Measurements from ENCODE around the gene ZNF777.

The ZNF777 gene

GRCh38 chr7:149460493-149461277 lies at the start of gene ZNF777:
Gene ZNF777, minus strand, starts transcription at chr7:149461062. Its CDS starts 5,040 bp downstream, at chr7:149456022.
- peak; percentile 74 for DNase-seq
- Mint-ChIP-seq H3K27me3 (ENCODE audit: low read depth, poor library complexity) (peaks cover 32% of the 10 kb centered on the region), H3K9me3 (peaks cover 4% of the 10 kb centered on the region), H3K4me1 (peaks cover 18% of the 10 kb centered on the region), H3K36me3 (ENCODE audit: low read depth) (peaks cover 2% of the 10 kb centered on the region), H3K4me3 (peak within 1 kb of the TSS; percentile 84), H3K27ac (no peak within 1 kb of the TSS)
- no peak for TF ChIP-seq CTCF (IDR thresholded peaks at IDR 0.05)

DNA sequence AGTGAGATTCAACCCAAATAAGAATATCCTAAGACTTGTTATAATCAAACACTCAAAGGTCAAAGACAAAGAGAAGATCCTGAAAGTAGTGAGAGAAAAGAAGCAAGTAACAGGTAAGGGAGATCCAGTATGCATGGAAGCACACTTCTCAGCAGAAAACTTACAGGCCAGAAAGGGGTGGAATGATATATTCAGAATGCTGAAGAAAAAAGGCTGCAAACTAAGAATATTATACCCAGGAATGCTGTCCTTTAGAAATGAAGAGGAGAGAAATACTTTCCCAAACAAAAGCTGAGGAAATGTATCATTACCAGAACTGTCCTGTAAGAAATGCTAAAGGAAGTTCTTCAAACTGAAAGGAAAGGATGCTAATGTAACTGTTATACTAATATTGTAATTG lies 49.4 kb upstream of the ZNF777 start:
- Mint-ChIP-seq H3K36me3 (ENCODE audit: low read depth) (peaks cover 5% of the 10 kb centered on the region), H3K27me3 (ENCODE audit: low read depth, poor library complexity) (peaks cover 29% of the 10 kb centered on the region), H3K9me3 (peaks cover 92% of the 10 kb centered on the region), H3K4me1 (no peaks in the 10 kb centered on the region), H3K27ac (no peak overlapping the region), H3K4me3 (no peak overlapping the region)
- no peak for TF ChIP-seq CTCF (IDR thresholded peaks at IDR 0.05)
- no peak for DNase-seq

GRCh38 chr7:149509774-149510173 lies 48.9 kb upstream of the ZNF777 start:
- H3K27ac Mint-ChIP-seq, result no peak overlapping the region
- peaks cover 31% of the 10 kb centered on the region for H3K27me3 Mint-ChIP-seq (ENCODE audit: low read depth, poor library complexity)
- no peak for DNase-seq
- no peak overlapping the region for H3K4me3 Mint-ChIP-seq
- no peaks in the 10 kb centered on the region for H3K4me1 Mint-ChIP-seq
- no peak for TF ChIP-seq CTCF (IDR thresholded peaks at IDR 0.05)
- peaks cover 5% of the 10 kb centered on the region for H3K36me3 Mint-ChIP-seq (ENCODE audit: low read depth)
- peaks cover 94% of the 10 kb centered on the region for H3K9me3 Mint-ChIP-seq

DNA sequence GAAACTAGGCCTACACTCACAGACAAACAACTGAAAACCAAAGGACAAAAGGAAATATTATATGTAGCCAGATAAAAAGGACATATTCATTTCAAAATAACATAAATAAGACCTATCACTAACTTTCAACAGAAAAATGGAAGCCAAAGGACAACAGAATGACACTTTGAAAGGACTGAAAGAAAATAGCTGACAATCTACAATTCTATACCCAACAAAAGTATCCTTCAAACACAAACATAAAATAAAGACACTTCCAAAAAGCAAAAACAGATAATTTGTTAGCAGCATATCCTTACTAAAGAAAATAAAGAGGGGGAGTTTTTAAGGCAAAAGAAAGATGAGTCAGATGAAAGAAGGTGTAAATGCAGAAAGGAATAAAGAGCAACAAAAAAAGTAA lies 44.7 kb upstream of the ZNF777 start:
- Mint-ChIP-seq H3K27ac (no peak overlapping the region), H3K9me3 (peaks cover 66% of the 10 kb centered on the region), H3K4me3 (no peak overlapping the region), H3K27me3 (ENCODE audit: low read depth, poor library complexity) (peaks cover 48% of the 10 kb centered on the region), H3K4me1 (no peaks in the 10 kb centered on the region), H3K36me3 (ENCODE audit: low read depth) (peaks cover 5% of the 10 kb centered on the region)
- DNase-seq, result no peak
- TF ChIP-seq CTCF (IDR thresholded peaks at IDR 0.05), result no peak

- no peak for DNase-seq
- Mint-ChIP-seq H3K4me3 (no peak overlapping the region), H3K27me3 (ENCODE audit: low read depth, poor library complexity) (peaks cover 58% of the 10 kb centered on the region), H3K4me1 (peaks cover 3% of the 10 kb centered on the region), H3K36me3 (ENCODE audit: low read depth) (no peaks in the 10 kb centered on the region), H3K27ac (no peak overlapping the region), H3K9me3 (peaks cover 29% of the 10 kb centered on the region)
- no peak for TF ChIP-seq CTCF (IDR thresholded peaks at IDR 0.05)
These were observed 40.8 kb upstream of the ZNF777 start for GRCh38 chr7:149501651-149502050.

GRCh38 chr7:149500910-149501309 lies 40.0 kb upstream of the ZNF777 start:
- Mint-ChIP-seq H3K9me3 (peaks cover 23% of the 10 kb centered on the region), H3K4me3 (no peak overlapping the region), H3K27me3 (ENCODE audit: low read depth, poor library complexity) (peaks cover 58% of the 10 kb centered on the region), H3K27ac (no peak overlapping the region), H3K36me3 (ENCODE audit: low read depth) (no peaks in the 10 kb centered on the region), H3K4me1 (peaks cover 10% of the 10 kb centered on the region)
- DNase-seq, result no peak
- TF ChIP-seq CTCF (IDR thresholded peaks at IDR 0.05), result no peak

Data from nephron progenitor cell (in vitro differentiated cells).